LNCaP clone FGC (cell line): ENCODE data around the gene OSBPL1A.
"Not testable (repeated sequence)": the region's sequence is repeated elsewhere in the genome, so short reads cannot be mapped to it uniquely, and the experiment has no call there.

ENCODE experiments used
- DNase-seq: peaks from one replicate; pipeline ENCODE4 v3.0.0-alpha.2; 2011; ENCODE audit warnings: low read depth
- H3K4me3 ChIP-seq: 2 replicates; pipeline ENCODE4 v1.5.1; 2011; ENCODE audit warnings: mild to moderate bottlenecking, low read depth, low read length, control low read depth
- TF ChIP-seq, protein P1 (sequence below): IDR thresholded peaks from 2 replicates; pipeline ENCODE4 v1.5.1; 2012; ENCODE audit warnings: mild to moderate bottlenecking; ENCODE audit not compliant: control insufficient read depth, insufficient read depth; ENCODE audit errors: extremely low read depth

OSBPL1A gene

DNA sequence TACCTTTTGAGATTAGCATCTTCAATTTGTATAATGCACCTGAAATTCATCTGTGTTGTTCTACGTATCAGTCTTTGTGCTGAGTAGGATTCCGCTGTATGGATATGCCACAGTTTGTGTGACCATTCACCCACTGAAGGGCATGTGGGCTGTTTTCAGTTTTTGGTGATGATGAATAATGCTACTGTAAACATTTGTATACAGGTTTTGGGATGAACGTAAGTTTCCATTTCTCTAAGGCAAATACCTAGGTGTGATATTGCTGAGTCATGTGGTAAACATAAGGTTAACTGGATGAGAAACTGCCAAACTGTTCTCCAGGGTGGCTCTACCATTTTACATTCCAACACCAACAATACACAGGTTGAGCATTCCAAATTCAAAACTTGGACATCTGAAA is 223.6 kb downstream of the OSBPL1A start:
- no peak overlapping the region for H3K4me3 ChIP-seq
- no peak for DNase-seq
- TF ChIP-seq, protein P1, sequence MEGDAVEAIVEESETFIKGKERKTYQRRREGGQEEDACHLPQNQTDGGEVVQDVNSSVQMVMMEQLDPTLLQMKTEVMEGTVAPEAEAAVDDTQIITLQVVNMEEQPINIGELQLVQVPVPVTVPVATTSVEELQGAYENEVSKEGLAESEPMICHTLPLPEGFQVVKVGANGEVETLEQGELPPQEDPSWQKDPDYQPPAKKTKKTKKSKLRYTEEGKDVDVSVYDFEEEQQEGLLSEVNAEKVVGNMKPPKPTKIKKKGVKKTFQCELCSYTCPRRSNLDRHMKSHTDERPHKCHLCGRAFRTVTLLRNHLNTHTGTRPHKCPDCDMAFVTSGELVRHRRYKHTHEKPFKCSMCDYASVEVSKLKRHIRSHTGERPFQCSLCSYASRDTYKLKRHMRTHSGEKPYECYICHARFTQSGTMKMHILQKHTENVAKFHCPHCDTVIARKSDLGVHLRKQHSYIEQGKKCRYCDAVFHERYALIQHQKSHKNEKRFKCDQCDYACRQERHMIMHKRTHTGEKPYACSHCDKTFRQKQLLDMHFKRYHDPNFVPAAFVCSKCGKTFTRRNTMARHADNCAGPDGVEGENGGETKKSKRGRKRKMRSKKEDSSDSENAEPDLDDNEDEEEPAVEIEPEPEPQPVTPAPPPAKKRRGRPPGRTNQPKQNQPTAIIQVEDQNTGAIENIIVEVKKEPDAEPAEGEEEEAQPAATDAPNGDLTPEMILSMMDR = no peak

DNA sequence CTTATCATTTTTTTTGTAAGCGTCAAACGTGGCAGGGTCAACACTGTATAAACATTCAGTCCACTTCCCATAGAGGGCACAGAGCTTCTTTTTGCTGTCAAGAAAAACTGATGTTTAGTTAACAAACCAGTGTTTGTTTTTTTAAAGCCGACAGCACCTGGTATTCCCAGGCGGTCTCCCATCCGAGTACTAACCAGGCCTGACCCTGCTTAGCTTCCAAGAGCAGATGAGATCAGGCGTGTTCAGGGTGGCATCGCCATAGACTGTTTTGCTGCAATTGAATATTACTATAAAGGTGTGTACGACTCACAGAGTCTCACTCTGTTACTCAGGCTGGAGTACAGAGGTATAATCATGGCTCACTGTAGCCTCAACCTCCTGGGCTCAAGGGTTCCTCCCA is 227.3 kb downstream of the OSBPL1A start:
- no peak for DNase-seq
- H3K4me3 ChIP-seq = no peak overlapping the region
- TF ChIP-seq, protein P1 = no peak

DNA sequence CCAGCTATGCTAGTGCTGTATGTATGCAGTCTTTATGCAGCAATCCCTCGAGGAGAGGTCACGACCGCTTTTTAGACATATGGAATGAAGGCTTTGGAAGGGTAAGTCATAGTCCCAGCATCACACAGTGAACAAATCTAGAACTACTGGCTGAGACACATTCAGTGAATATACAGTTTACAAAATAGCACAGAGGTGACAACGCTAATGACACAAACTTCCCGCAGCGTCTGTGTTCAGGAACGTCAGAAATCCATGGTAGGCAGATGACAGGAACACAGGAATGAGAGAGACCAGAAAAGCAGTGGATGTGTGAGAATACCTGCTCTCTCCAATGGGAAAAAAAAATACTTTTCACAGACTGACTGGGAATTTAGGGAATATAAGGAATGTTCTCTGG is 229.1 kb downstream of the OSBPL1A start:
- DNase-seq = no peak
- no peak overlapping the region for H3K4me3 ChIP-seq
- TF ChIP-seq, protein P1 = no peak

DNA sequence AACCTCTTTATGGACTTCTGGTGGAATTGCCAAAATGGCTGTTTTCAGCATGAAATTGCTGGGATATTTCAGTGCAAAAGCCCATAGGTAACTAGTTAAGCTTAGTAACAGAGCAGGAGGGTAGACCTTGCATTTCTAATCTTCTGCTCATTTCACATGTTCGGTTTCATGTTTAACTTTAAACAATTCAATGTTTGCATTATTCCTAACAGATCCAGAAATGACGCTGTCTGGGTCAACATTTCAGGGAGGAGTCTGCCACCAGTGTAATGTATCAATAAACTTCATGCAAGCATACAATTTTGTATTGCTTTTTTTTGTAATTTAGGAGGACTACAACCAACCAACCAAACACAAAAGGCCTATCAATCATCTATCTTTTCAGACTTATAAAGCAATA is 236.3 kb downstream of the OSBPL1A start:
- no peak for DNase-seq
- TF ChIP-seq, protein P1 = no peak
- no peak overlapping the region for H3K4me3 ChIP-seq

DNA sequence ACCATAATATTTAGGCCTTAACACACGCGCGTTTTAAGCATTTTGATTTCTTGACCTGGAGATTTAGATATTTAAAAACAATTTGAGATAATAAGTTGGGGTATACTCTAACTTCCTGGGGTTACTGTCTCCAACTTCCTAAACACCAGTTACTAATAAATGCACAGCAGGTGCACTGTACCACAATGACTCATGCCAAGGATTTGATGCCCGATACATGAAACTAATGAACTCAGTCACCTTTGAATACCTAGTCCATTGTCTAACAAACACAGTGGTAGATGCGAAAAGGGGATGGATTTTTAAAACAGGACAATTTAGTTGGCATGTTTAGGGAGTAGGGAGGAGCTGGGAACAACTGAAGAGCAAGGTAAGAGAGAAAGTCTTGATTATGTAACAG is 237.5 kb downstream of the OSBPL1A start:
- no peak for DNase-seq
- H3K4me3 ChIP-seq = no peak overlapping the region
- TF ChIP-seq, protein P1 = no peak

DNA sequence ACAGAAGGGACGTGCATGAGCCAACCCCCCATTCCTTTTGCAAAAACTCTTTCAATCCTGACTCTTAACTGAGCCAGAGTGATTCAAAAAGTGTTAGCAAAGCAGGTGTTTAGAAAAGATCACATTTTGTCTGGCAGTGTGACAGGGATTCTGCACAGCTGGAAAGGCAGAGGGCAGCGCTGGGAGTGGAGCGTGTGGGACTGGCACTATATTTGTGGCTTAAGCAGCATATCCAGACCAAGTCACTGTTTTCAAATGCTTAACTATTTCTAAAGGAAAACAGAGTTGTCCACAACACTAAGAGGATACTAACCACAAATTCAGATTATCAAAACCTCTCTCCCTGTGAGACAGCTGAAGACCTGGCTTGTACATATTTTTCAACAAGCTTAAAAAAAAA is 239.8 kb downstream of the OSBPL1A start:
- no peak for DNase-seq
- TF ChIP-seq, protein P1 = no peak
- H3K4me3 ChIP-seq = no peak overlapping the region

DNA sequence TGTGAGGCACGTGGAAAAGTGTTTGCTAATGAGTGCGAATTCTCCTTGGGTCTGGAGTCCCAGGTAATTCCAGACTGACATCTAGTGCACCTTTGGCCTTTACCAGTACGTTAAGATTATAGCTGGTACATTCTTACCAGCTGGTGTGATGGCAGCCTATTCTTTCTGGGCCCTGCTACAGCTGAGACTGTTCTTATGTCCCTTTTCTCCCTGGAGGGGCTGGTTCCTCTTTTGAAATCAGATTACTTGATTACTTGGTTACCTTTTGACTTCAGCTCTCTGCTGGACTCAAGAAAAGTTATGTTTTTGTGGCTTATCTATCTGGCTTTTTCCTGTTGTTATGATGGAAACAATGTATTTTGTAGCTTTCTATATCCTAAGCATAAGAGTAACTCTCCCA is 244.2 kb downstream of the OSBPL1A start:
- no peak for DNase-seq
- H3K4me3 ChIP-seq = no peak overlapping the region
- TF ChIP-seq, protein P1 = no peak

DNA sequence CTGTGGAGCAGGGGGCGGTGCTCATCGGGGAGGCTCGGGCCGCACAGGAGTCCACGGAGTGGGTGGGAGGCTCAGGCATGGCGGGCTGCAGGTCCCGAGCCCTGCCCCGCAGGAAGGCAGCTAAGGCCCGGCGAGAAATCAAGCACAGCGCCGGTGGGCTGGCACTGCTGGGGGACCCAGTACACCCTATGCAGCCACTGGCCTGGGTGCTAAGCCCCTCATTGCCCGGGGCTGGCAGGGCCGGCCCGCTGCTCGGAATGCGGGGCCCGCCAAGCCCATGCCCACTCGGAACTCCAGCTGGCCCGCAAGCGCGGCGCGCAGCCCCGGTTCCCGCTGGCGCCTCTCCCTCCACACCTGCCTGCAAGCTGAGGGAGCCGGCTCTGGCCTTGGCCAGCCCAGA is 248.0 kb downstream of the OSBPL1A start:
- not testable (repeated sequence) for H3K4me3 ChIP-seq, DNase-seq
